H9 (cell line): Measurements from ENCODE around the gene TIMM9. TPM values are rescaled to one million over a fixed set of nuclear protein-coding genes. Genes with fewer than 3 reads are reported as not detected.

Source experiments
- DNase-seq: peaks from one replicate; pipeline ENCODE4 v3.0.0-alpha.2; 2017
- H2AFZ ChIP-seq: one replicate; pipeline ENCODE4 v1.6.1; 2013; ENCODE audit warnings: mild to moderate bottlenecking, low read length, control low read depth, moderate library complexity
- H2AK5ac ChIP-seq: 2 replicates; pipeline ENCODE4 v1.6.1; 2013; ENCODE audit warnings: low read length, control low read depth, mixed read lengths; ENCODE audit not compliant: insufficient read length
- H2BK120ac ChIP-seq: one replicate; pipeline ENCODE4 v1.6.1; 2013; ENCODE audit warnings: low read depth, mild to moderate bottlenecking, low read length, control low read depth, inconsistent platforms; ENCODE audit not compliant: poor library complexity, severe bottlenecking
- H2BK12ac ChIP-seq: 2 replicates; pipeline ENCODE4 v1.6.1; 2013; ENCODE audit warnings: low read length, control low read depth, mixed read lengths, low read depth; ENCODE audit not compliant: insufficient read length
- H2BK15ac ChIP-seq: 2 replicates; pipeline ENCODE4 v1.6.1; 2013; ENCODE audit warnings: low read depth, low read length, control low read depth
- H2BK20ac ChIP-seq: one replicate; pipeline ENCODE4 v1.6.1; 2013; ENCODE audit warnings: low read depth, mild to moderate bottlenecking, low read length, control low read depth, inconsistent platforms; ENCODE audit not compliant: poor library complexity, severe bottlenecking
- H2BK5ac ChIP-seq: 2 replicates; pipeline ENCODE4 v1.6.1; 2013; ENCODE audit warnings: low read length, control low read depth, mixed read lengths; ENCODE audit not compliant: insufficient read length
- H3K14ac ChIP-seq: 2 replicates; pipeline ENCODE4 v1.6.1; 2013; ENCODE audit warnings: low read length, control low read depth; ENCODE audit not compliant: insufficient read depth
- H3K18ac ChIP-seq: 2 replicates; pipeline ENCODE4 v1.6.1; 2013; ENCODE audit warnings: low read depth, mild to moderate bottlenecking, mixed read lengths, low read length, control low read depth; ENCODE audit not compliant: insufficient read length
- H3K23ac ChIP-seq: 2 replicates; pipeline ENCODE4 v1.6.1; 2013; ENCODE audit warnings: low read length, control low read depth, mixed read lengths, low read depth; ENCODE audit not compliant: insufficient read length
- H3K23me2 ChIP-seq: 2 replicates; pipeline ENCODE4 v1.6.1; 2013; ENCODE audit warnings: low read depth, mild to moderate bottlenecking, mixed read lengths, low read length, control low read depth; ENCODE audit not compliant: insufficient read length, poor library complexity, severe bottlenecking
- H3K27ac ChIP-seq: 2 replicates; pipeline ENCODE4 v1.5.1; 2013; ENCODE audit warnings: low read length, control low read depth, mixed read lengths, low read depth; ENCODE audit not compliant: insufficient read length
- H3K27me3 ChIP-seq: 2 replicates; pipeline ENCODE4 v1.6.1; 2013; ENCODE audit warnings: low read length, control low read depth, inconsistent platforms; ENCODE audit not compliant: insufficient read depth
- H3K4ac ChIP-seq: 2 replicates; pipeline ENCODE4 v1.6.1; 2013; ENCODE audit warnings: low read depth, mild to moderate bottlenecking, control low read depth, inconsistent platforms, low read length, moderate library complexity
- H3K4me1 ChIP-seq: 2 replicates; pipeline ENCODE4 v1.6.1; 2013; ENCODE audit warnings: low read length, control low read depth, inconsistent platforms; ENCODE audit not compliant: insufficient read depth
- H3K4me2 ChIP-seq: 2 replicates; pipeline ENCODE4 v1.6.1; 2013; ENCODE audit warnings: low read length, control low read depth, mixed read lengths; ENCODE audit not compliant: insufficient read length, insufficient read depth
- H3K56ac ChIP-seq: 2 replicates; pipeline ENCODE4 v1.6.1; 2013; ENCODE audit warnings: low read depth, mild to moderate bottlenecking, mixed read lengths, low read length, control low read depth; ENCODE audit not compliant: insufficient read length
- H3K79me1 ChIP-seq: 2 replicates; pipeline ENCODE4 v1.6.1; 2013; ENCODE audit warnings: low read depth, mild to moderate bottlenecking, moderate library complexity, low read length, control low read depth, inconsistent platforms; ENCODE audit not compliant: insufficient read depth, poor library complexity, severe bottlenecking
- H3K79me2 ChIP-seq: 2 replicates; pipeline ENCODE4 v1.6.1; 2013; ENCODE audit warnings: low read length, control low read depth, inconsistent platforms; ENCODE audit not compliant: insufficient read depth
- H3K9ac ChIP-seq: 2 replicates; pipeline ENCODE4 v1.6.1; 2013; ENCODE audit warnings: low read length, control low read depth, mixed read lengths; ENCODE audit not compliant: insufficient read length; ENCODE audit errors: extremely low read depth
- H3K9me3 ChIP-seq: one replicate; pipeline ENCODE4 v1.6.1; 2013; ENCODE audit warnings: low read depth, low read length, inconsistent platforms; ENCODE audit not compliant: control insufficient read depth
- H3T11ph ChIP-seq: one replicate; pipeline ENCODE4 v1.6.1; 2013; ENCODE audit warnings: mild to moderate bottlenecking, low read length, control low read depth, inconsistent platforms
- H4K20me1 ChIP-seq: one replicate; pipeline ENCODE4 v1.6.1; 2013; ENCODE audit not compliant: control insufficient read depth, insufficient read length, insufficient read depth
- H4K5ac ChIP-seq: 2 replicates; pipeline ENCODE4 v1.6.1; 2013; ENCODE audit warnings: low read depth, mild to moderate bottlenecking, mixed read lengths, low read length, control low read depth; ENCODE audit not compliant: insufficient read length
- H4K8ac ChIP-seq: replicated peaks from 2 replicates; pipeline ENCODE4 v1.6.1; 2013; ENCODE audit warnings: low read length, control low read depth, mixed read lengths, low read depth; ENCODE audit not compliant: insufficient read length
- H4K91ac ChIP-seq: 2 replicates; pipeline ENCODE4 v1.6.1; 2013; ENCODE audit warnings: low read depth, mild to moderate bottlenecking, moderate library complexity, mixed read lengths, low read length, control low read depth; ENCODE audit not compliant: insufficient read length
- H3K27ac Mint-ChIP-seq, 3 experiments: 2 replicates in 2 of 3; 3 replicates in 1 of 3; pipeline ENCODE4 v1.8.0; 2020 to 2021; ENCODE audit warnings: mixed read lengths in 3 of 3, mild to moderate bottlenecking in 1 of 3, moderate library complexity in 1 of 3
- H3K27me3 Mint-ChIP-seq: 2 replicates; pipeline ENCODE4 v1.8.0; 2021; ENCODE audit warnings: low read depth, mild to moderate bottlenecking, moderate library complexity, mixed read lengths
- H3K36me3 Mint-ChIP-seq, 3 experiments: 2 replicates in 2 of 3; 3 replicates in 1 of 3; pipeline ENCODE4 v1.8.0; 2020 to 2021; ENCODE audit warnings: low read depth in 3 of 3, mixed read lengths in 3 of 3; ENCODE audit not compliant: insufficient read depth in 1 of 3
- H3K4me1 Mint-ChIP-seq, 2 experiments: 2 replicates each; pipeline ENCODE4 v1.8.0; 2020; ENCODE audit warnings: mixed read lengths in 2 of 2
- H3K4me3 Mint-ChIP-seq, 2 experiments: 2 replicates in 1 of 2; 3 replicates in 1 of 2; pipeline ENCODE4 v1.8.0; 2020 to 2021; ENCODE audit warnings: mild to moderate bottlenecking in 2 of 2, mixed read lengths in 2 of 2, moderate library complexity in 1 of 2
- H3K9me3 Mint-ChIP-seq, 2 experiments: 2 replicates in 1 of 2; 3 replicates in 1 of 2; pipeline ENCODE4 v1.8.0; 2020; ENCODE audit warnings: mild to moderate bottlenecking in 2 of 2, mixed read lengths in 2 of 2, moderate library complexity in 1 of 2
- CTCF ChIP-seq: fragments of 200-600 bp; sonication (generic); conservative IDR thresholded peaks from 3 replicates; pipeline ENCODE4 v1.8.0; 2021; ENCODE audit warnings: antibody characterized with exemption, mild to moderate bottlenecking
- WGBS: extraction: QIAGEN DNeasy Blood & Tissue Kit; methylation state at CpG from one replicate; pipeline ENCODE4 v1.1.7; 2013; ENCODE audit warnings: missing lambda C conversion rate, low lambda C conversion rate, mixed read lengths; ENCODE audit not compliant: insufficient read length; ENCODE audit errors: extremely low coverage; 5-methylcytosine and 5-hydroxymethylcytosine counted together
- total RNA-seq: library from RNA; stranded (reverse); gene quantifications from 2 replicates; pipeline ENCODE4 v1.2.1, GENCODE V29; 2021

The TIMM9 gene
- total RNA-seq, 1 experiment from 2014 or later: 51.4 TPM

DNA sequence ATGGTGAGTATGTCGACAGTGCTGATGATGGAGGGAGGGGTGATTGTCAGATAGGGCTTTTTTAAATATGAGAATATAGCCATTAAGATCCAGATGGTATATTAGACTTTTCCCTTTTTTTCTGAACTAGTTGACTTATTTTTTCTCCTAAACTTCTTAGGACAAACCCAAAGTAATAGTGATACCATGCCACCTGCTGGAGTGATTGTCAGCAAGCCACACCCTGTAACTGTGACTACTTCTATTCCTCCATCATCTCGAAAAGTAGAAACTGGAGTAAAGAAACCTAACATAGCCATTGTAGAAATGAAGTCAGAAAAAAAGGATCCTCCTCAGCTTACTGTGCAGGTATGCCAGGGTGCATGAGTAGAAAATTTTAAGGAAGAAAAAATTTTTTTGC lies 40.2 kb upstream of the TIMM9 start:
- Histone ChIP-seq H2BK120ac (no peak overlapping the region), H2AK5ac (no peak overlapping the region), H4K20me1 (no peaks in the 10 kb centered on the region), H2AFZ (no peak overlapping the region), H2BK5ac (no peak overlapping the region), H3K9me3 (no peaks in the 10 kb centered on the region), H3K9ac (no peak overlapping the region), H4K91ac (no peak overlapping the region), H4K5ac (no peak overlapping the region), H3K4me2 (no peak overlapping the region), H3K27ac (no peak overlapping the region), H3K23ac (no peak overlapping the region), H3K79me2 (no peaks in the 10 kb centered on the region), H3K23me2 (no peaks in the 10 kb centered on the region), H3K14ac (no peak overlapping the region), H2BK20ac (no peak overlapping the region), H3K27me3 (no peaks in the 10 kb centered on the region), H3K79me1 (no peaks in the 10 kb centered on the region), H3K4me1 (no peaks in the 10 kb centered on the region), H3T11ph (no peak overlapping the region), H3K18ac (no peak overlapping the region), H2BK15ac (no peak overlapping the region), H4K8ac (no peak overlapping the region), H2BK12ac (no peak overlapping the region), H3K56ac (no peak overlapping the region), H3K4ac (no peak overlapping the region)
- 0 out of 3 replicates have a peak, but pooled peaks have one; percentile 12 for TF ChIP-seq CTCF
- H3K27ac Mint-ChIP-seq: no peak overlapping the region
- no peaks in the 10 kb centered on the region for H3K27me3 Mint-ChIP-seq
- WGBS: no CpG with 5 or more reads among the region's 2 CpGs
- no peaks in the 10 kb centered on the region for H3K4me1 Mint-ChIP-seq
- H3K9me3 Mint-ChIP-seq: no peaks in the 10 kb centered on the region
- H3K36me3 Mint-ChIP-seq: peaks cover 6 to 26% (median 10%) of the 10 kb centered on the region in 3 experiments; a peak in 5 of 7 replicates
- no peak overlapping the region for H3K4me3 Mint-ChIP-seq
- DNase-seq: no peak
